NT2/D1 (cell line): ENCODE results near the gene ERC1.

Source experiments
- SUZ12 ChIP-seq: IDR thresholded peaks from 2 replicates; pipeline ENCODE4 v1.6.1; 2011; ENCODE audit not compliant: insufficient read length, insufficient read depth; ENCODE audit errors: extremely low read depth
- YY1 ChIP-seq: IDR thresholded peaks from 2 replicates; pipeline ENCODE4 v1.6.1; 2011; ENCODE audit not compliant: insufficient read length, insufficient read depth

- TF ChIP-seq SUZ12 (no peak), YY1 (no peak)
Observed at GRCh38 chr12:1503281-1503711, 512.3 kb downstream of the ERC1 start.
